GM20431 (cell line): ENCODE measurements around the gene LRRC61.
"Not testable (repeated sequence)": the region's sequence is repeated elsewhere in the genome, so short reads cannot be mapped to it uniquely, and the experiment has no call there.

Experiments used
- in situ Hi-C: fragments of 300-500 bp; cut with MseI, MboI; formaldehyde crosslinking; loops from one replicate; pipeline ENCODE4 v1.15.0; 2020; ENCODE audit warnings: low sequenced_read_pairs; ENCODE audit not compliant: unreplicated experiment

The LRRC61 gene

DNA sequence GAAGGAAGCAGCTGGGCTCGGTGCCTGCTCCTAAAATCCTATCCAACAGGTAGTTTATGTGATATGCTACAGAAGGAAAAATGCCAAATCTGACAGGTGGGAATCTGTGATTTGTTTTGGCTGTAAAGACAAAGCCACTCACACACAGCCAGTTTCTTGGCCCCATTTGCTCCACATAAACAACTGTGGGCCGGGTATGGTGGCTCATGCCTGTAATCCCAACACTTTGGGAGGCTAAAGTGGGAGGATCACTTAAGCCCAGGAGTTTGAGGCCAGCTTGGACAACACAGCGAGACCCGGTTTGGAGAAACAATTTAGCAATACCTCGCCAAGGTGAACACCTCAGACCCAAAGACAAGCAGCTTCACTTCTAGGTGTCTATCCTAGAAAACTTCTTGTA lies 16.8 kb upstream of the LRRC61 start:
- in situ Hi-C loops: not testable (repeated sequence)

DNA sequence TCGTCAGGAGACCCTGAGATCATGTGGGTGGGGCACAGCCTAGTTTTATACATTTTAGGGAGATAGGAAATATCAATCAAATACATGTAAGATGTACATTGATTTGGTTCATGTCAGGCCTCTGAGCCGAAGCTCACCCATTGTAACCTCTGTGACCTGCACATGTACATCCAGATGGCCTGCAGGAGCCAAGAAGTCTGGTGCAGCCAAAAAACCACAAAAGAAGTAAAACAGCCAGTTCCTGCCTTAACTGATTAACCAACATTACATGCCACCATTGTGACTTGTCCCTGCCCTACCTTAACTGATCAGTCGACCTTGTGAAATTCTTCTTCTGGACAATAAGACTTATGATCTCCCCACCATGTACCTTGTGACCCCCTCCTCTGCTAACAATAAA lies 16.0 kb upstream of the LRRC61 start:
- in situ Hi-C loops: no loop called here

DNA sequence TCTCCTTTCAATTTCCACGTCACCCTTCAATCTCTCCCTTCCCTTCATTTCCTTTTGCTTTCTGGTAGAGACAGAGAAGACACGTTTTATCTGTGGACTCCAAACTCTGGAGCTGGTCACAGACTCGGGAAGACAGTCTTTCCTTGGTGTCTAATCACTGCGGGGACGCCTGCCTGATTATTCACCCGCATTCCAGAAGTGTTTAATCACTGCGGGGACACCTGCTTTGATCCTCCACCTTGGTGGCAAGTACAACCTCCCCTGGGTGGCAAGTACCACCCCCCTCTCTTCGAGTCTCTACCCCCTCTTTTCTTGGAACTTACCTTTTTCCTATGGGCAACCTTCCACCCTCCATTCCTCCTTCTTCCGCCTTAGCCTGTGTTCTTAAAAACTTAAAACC lies 15.3 kb upstream of the LRRC61 start:
- in situ Hi-C loops: no loop called here

DNA sequence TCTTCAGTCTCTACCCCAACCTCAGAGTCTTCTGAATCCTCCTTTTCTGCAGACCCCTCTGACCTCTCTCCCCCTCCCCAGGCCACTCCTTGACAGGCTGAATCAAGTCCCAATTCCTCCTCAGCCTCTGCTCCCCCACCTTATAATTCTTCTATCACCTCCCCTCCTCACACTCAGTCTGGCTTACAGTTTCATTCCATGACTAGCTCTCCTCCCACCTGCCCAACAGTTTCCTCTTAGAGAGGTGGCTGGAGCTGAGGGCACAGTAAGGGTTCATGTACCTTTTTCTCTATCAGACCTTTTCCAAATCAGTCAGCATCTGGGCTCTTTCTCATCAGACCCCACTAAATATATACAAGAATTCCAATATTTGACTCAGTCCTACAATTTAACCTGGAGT lies 14.6 kb upstream of the LRRC61 start:
- in situ Hi-C loops: no loop called here

DNA sequence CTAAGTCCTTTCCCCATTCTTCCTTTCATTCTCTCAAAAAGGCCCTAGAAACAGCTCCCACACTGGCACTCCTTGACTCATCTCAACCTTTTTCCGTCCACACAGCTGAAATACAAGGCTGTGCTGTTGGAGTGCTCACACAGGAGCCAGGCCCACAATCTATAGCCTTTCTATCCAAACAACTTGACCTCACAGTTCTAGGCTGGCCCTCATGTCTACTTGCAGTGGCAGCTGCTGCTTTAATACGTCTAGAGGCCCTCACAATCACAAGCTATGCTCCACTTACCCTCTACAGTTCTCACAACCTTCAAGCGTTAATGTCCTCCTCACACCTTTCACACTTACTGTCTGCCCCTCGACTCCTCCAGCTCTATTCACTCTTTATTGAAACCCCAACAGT lies 12.0 kb upstream of the LRRC61 start:
- in situ Hi-C loops: no loop called here

DNA sequence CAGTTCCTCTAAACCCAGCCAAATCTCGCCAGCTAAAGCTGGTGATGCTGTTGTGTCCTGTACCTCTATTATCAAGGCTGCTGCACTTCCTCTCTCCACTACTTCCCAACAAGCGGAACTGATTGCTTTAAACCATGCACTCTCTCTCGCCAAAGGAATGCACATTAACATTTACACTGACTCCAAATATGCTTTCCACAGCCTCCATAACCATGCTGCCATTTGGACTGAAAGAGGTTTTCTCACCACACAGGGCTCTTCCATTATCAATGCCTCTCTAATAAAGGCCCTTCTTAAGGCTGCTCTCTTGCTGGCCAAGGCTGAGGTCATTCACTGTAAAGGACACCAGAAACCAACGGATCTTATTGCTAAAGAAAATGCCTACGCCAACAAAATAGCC lies 11.4 kb upstream of the LRRC61 start:
- in situ Hi-C loops: no loop called here

DNA sequence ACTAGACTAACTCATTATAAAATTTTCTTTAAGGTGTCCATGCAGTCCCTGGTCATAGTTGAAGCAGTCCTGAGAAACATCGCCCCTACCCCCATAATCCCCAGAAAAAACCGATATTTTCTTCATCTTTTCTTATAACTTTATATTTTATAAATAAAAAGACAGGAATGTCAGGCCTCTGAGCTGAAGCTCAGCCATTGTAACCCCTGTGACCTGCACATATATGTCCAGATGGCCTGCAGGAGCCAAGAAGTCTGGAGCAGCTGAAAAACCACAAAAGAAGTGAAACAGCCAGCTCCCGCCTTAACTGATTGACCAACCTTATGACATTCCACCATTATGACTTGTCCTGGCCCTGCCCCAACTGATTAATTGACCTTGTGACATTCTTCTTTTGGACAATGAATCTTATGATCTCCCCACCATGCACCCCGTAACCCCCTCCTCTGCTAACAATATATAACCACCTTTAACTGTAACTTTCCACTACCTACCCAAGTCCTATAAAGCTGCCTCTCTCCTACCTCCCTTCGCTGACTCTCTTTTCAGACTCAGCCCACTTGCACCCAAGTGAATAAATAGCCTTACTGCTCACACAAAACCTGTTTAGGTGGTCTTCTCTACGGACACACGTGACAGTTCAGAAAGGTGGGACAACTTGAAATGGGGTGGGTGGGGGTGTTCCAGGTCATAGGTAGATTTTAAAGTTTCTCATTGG lies 10.3 kb upstream of the LRRC61 start:
- in situ Hi-C loops: not testable (repeated sequence)

DNA sequence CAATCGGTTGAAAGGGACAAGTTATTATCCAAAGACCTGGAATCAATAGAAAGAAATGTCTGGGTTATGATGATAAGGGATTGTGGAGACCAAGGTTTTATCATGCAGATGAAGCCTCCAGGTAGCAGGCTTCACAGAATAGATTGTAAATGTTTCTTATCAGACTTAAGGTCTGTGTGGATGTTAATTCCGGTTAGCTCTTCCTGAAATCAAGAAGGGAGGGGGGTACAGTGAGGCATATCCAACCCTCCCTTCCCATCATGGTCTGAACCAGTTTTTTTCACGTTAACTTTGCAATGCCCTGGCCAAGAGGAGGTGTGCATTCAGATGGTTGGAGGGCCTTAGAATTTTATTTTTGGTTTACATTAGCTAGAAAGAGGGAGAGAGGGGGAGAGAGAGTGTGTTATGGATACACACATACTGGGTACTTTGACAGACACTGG lies 9.8 kb upstream of the LRRC61 start:
- in situ Hi-C loops: no loop called here

DNA sequence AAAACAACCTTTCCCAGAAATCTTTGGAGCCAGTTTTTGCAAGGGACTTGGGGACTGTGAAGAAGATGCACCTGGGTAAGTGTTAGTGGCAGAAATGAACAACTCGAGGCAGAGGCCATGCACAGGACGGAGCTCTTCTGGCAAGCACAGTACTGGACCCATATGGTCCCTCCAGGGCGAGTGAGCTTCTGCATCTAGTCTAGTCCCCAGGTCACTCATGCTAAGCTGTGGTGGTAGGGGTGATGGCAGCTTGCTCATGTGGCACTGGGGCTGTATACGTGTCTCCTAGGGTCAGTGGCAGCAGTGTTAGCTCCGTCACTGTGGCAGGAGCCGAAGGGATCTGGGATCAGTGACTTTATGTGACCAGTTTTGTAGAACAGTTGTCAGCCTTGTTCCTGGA lies 9.3 kb upstream of the LRRC61 start:
- in situ Hi-C loops: no loop called here

DNA sequence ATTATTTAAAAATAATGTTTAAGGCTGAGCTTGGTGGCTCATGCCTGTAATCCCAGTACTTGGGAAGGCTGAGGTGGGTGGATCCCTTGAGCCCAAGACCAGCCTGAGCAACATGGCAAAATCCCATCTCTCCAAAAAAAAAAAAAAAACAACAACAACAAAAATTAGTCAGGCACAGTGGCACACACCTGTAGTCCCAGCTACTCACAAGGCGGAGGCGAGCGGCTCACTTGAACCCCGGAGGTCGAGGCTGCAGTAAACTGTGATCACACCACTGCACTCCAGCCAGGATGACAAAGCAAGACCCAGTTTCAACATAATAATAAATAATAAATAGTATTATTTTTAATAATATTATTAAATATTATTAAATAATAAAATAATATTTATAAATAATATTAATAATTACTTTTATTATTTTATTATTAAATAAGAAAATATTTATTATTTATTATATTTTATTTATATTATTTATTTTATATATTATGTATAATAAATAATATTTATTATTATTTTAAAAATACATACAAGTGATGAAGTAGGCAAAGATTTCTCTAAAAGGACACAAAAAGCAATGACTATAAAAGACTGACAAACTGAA lies 8.4 kb upstream of the LRRC61 start:
- in situ Hi-C loops: no loop called here

DNA sequence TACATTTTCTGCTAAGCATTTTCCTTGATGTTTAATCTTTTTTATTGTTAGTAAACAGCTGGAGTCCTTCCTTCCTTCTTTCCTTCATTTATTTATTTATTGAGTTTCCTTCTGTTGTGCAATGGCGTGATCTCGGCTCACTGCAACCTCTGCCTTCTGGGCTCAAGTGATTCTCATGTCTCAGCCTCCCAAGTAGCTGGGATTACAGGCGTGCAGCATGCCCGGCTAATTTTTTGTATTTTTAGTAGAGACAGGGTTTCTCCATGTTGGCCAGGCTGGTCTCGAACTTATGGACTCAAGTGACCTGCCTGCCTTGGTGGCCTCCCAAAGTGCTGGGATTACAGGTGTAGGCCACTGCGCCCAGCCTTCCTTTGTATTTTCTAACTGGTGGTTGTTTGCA lies 6.2 kb upstream of the LRRC61 start:
- in situ Hi-C loops: not testable (repeated sequence)

DNA sequence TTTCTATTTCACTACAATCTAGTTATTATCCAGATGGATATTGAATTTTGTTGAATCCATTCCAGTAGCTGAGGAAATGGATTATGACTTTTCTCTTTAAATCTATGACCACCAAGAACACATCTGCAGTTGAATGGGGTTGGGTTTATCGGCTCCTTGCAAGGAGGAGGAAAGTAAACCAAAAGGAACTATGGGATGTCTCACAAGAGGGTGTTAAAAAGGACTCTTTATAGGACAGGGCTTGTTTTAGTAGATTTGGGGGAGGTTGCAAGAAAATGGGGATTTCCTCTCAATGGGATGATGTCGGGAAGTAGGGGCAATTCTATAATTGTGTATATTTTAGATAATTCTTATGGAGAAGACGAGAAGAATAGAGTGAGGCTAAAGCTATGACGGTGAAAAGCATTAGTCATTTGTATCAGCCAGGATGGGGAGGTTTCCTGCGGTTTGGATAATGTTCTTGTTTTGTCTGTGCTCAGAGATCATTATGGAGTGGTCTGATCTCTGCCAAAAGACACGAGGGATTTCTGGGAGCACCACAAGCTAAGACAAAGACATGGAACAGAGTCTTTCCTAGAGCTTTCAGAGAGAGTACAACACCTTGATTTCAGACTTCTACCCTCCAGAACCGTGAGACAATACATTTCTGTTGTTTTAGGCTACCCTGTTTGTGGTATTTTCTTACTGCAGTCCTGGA lies 5.3 kb upstream of the LRRC61 start:
- in situ Hi-C loops: no loop called here

DNA sequence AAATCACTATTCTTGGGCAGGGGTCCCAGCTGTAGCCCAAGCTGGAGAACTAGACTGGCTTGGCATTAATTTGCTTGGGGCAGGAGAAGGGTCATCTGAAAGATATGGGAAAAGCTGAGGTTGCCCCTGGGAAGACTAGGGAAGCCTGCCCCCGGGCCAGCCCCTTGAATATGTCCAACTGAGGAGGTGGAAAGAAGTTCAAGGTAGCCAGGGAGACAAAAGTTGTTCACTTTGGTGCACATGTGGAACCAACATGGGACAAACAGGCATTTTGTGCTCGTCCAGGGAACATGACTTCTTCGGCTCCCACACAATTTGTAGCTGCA lies 1.4 kb upstream of the LRRC61 start:
- in situ Hi-C loops: no loop called here

DNA sequence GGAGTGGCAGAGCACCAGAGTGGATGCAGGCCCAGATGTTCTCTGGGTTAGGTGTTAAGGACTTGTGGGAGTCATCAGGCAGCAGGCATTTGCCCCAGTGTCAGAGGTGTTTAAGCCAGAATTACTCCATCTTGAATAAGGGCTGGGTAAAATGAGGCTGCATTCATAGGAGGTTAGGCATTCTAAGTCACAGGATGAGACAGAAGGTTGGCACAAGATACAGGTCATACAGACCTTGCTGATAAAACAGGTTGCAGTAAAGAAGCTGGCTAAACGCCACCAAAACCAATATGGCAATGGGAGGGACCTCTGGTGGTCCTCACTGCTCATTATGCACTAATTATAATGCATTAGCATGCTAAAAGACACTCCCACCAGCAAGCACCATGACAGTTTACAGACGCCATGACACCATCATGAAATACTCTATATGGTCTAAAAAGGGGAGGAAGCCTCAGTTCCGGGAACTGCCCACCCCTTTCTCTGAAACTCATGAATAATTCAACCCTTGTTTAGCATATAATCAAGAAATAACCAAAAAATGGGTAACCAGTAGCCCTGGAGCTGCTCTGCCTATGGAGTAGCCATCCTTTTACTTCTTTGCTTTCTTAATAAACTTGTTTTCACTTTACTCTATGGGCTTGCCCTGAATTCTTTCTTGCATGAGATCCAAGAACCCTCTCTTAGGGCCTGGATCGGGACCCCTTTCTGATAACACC lies 882 bp upstream of the LRRC61 start:
- in situ Hi-C loops: no loop called here

DNA sequence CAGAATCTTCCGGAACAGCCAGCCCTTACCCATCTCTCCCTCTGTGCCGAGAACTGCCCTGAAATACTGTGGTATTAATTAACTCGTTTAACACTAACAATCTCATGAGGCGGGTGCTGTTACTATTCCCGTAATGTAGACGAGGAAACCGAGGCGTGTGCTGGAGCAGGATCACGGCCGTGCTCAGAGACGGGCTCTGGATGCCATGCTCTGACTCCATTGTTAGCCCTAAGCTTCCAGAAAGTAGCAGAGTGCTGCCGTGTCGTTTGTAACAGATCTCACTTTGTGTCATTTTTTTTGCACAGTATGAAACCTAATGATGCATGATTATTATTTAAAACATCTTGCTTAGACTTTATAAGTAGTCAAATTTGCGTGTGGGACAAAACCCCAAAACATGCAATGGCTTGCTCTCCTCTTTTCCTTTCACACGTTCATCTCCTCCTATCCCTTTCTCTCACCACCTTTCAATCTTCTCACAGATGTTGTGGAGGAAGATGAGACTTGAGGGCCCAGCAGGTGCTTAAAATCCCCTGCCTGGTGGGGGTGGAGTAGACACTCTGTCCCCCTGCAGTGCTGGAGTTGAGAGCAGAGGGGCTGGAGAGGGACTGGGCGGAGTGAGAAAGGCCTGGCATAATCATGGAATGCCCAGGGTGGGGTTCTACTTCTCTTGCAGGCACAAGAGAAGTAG lies 672 bp downstream of the LRRC61 start:
- in situ Hi-C loops: no loop called here

DNA sequence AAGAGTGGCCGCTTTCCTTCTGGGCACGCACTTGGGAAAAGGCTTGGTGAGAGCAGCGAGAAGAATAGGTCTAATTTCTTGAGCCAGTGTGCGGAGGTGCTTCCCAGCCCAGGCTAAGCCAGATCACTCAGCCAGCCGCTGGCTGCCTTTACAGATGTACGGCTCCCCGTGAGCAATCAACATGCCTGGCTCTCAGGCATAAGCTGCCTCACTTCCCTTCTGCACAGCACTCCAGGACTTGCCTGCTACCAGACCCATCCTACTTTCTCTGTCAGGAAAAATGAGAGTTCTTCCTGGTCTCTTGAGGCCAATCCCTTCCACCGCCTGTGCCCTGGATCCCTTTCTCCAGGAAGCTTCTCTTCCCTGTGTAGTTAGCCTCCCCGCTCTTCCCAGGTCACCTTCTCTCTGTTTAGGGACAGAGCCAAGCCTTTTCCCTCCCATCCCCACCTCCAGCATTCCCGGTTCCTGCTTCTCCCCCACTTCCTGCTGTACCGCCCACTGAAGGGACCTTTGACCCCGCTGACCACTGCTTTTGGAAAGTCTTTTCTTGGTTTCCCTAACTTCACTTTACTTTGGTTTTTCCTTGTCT lies 1.3 kb downstream of the LRRC61 start:
- in situ Hi-C loops: no loop called here

DNA sequence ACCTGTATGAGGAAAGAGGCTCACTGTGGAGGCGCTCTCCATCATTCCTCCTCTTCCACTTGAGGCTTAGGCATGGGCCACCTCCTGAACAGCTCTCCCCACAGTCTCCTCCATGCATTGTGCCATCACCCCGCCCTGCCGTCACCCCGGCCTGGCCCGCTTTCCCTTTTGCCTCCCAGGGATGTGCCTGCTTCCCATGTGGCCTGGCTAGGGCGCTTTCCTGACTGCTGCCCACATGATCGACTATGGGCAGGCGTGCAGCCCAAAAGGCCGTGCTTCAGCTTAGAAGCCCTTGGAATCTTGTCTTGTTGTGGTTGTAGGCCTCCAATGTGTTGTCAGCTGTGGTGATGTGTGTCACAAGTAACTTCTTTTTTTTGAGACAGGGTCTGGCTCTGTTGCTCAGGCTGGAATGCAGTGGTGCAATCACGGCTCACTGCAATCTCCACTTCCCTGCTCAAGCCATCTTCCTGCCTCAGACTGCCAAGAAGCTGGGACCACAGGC lies 2.0 kb downstream of the LRRC61 start:
- in situ Hi-C loops: no loop called here

DNA sequence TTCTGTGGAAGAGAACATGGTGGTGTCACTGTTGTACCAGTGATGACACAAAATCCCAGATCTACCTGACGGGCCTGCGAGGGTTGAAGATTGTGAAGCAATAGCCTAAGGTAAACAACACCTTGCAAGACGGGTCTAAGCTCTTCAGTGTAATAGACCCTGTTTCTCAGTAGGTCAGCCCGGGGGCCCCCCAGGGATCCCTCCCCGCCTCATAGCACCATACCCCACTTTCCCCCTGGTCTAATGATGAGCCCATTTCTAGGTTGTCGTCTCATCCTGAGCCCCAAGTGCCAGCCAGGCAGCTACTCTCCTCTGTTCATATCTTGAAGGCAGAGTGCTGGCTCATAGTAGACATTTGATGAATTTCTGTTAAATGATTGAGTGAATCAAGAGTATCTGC lies 2.7 kb downstream of the LRRC61 start:
- in situ Hi-C loops: no loop called here

DNA sequence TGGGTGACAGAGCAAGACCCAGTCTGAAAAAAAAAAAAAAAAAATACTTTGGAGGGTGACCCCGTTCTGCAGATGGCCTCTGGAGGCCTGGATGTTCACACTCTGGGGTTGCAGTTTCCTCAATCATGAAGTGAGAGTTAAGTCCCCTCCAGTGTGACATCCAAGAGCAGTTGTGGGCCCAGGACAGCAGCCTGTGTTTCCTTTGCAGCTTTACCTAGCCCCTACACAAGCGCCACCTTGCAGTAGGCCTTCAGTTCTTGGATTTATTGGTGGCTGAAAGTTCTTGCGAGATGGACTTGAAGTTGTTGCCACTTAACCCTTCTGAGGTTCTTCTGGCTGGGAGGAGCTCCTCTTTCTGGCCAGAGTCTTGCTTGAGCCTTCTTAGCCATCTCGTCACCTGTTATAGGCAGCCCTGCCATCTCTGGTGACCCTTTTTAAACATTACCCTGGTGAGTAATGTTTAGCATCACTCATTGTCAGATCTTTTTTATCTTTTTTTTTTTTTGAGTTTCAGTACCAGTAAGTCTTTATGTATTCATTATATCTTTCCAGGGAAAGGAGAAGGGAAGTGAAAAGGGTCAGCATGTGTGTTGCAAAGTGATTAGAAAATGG lies 3.6 kb downstream of the LRRC61 start:
- in situ Hi-C loops: no loop called here

DNA sequence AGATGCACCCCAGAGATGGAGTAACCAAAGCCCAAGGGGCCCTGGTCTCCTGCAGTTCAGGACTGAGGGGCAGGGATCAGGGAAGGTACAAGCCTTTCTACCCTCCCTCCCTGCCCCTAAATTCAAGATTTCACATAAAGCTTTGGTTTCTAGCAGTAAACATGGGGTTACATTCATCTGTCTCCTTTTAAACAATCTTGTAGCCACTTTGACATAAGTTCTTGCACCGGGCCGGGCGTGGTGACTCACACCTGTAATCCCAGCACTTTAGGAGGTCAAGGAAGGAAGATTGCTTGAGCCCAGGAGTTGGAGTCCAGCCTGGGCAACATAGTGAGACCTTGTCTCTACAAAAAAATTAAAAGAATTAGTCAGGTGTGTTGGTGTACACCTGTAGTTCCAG lies 4.2 kb downstream of the LRRC61 start:
- in situ Hi-C loops: no loop called here
